Measurements from ENCODE around the gene ATP9A.

DNA sequence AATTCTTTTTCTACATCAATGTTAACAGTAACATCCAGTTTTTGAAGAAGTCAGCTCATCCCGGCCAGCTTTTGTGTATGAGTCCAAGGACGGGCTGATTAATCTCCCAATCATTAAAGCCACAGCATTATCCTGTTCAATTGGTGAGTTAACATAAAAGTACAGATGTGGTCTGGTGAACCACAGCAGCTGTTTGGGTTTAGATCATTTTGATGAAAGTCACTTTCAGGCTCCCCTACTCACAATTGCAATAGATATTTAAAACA is 156.6 kb downstream of the ATP9A start:
- TF ChIP-seq, protein P1, sequence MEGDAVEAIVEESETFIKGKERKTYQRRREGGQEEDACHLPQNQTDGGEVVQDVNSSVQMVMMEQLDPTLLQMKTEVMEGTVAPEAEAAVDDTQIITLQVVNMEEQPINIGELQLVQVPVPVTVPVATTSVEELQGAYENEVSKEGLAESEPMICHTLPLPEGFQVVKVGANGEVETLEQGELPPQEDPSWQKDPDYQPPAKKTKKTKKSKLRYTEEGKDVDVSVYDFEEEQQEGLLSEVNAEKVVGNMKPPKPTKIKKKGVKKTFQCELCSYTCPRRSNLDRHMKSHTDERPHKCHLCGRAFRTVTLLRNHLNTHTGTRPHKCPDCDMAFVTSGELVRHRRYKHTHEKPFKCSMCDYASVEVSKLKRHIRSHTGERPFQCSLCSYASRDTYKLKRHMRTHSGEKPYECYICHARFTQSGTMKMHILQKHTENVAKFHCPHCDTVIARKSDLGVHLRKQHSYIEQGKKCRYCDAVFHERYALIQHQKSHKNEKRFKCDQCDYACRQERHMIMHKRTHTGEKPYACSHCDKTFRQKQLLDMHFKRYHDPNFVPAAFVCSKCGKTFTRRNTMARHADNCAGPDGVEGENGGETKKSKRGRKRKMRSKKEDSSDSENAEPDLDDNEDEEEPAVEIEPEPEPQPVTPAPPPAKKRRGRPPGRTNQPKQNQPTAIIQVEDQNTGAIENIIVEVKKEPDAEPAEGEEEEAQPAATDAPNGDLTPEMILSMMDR (IDR thresholded peaks at IDR 0.05; ENCODE audit: control extremely low read depth in 1 of 3, insufficient read depth in 1 of 3, low read depth in 1 of 3, low read length in 3 of 3), result no peak
- TF ChIP-seq RXRA (IDR thresholded peaks at IDR 0.05; ENCODE audit: insufficient read depth, low read depth, low read length) (no peak), NRF1 (IDR thresholded peaks at IDR 0.05; ENCODE audit: low read depth, low read length) (no peak), POLR2A (IDR thresholded peaks at IDR 0.05; ENCODE audit: control extremely low read depth in 1 of 2, low read depth in 2 of 2, low read length in 2 of 2) (no peak), TAF1 (IDR thresholded peaks at IDR 0.05; ENCODE audit: low read depth, low read length) (no peak), ZNF274 (IDR thresholded peaks at IDR 0.05; ENCODE audit: borderline replicate concordance, extremely low read depth, low read length) (no peak)
- TF ChIP-seq, protein P2, sequence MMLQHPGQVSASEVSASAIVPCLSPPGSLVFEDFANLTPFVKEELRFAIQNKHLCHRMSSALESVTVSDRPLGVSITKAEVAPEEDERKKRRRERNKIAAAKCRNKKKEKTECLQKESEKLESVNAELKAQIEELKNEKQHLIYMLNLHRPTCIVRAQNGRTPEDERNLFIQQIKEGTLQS (IDR thresholded peaks at IDR 0.05; ENCODE audit: insufficient read depth, low read depth, low read length), result no peak
- TF ChIP-seq, protein P3, sequence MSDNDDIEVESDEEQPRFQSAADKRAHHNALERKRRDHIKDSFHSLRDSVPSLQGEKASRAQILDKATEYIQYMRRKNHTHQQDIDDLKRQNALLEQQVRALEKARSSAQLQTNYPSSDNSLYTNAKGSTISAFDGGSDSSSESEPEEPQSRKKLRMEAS (IDR thresholded peaks at IDR 0.05), result no peak

All from H1 (cell line).